Adrenal gland (tissue), 12 donors: ENCODE data around the gene ITGA6. TPM values are rescaled to one million over a fixed set of nuclear protein-coding genes. Genes with fewer than 3 reads are reported as not detected.

Source experiments
- DNase-seq, 7 donors: peaks; one replicate each; pipeline ENCODE4 v3.0.0-alpha.2; 2019 to 2020
- H3K27ac ChIP-seq, 5 donors: fragments of 200-600 bp; sonication (generic) in 4 of 5; 1 replicate in 3 of 5; 2 replicates in 2 of 5; pipeline versions ENCODE4 v1.5.1 to v1.8.0; 2016 to 2020; ENCODE audit warnings: mild to moderate bottlenecking in 1 of 5
- H3K27me3 ChIP-seq: fragments of 200-600 bp; 2 replicates; pipeline ENCODE4 v1.8.0; 2021
- H3K36me3 ChIP-seq, 2 donors: fragments of 200-600 bp; replicated peaks in 1 of 2; 1 replicate in 1 of 2; 2 replicates in 1 of 2; pipeline versions ENCODE4 v1.5.1 to v1.8.0; 2018 to 2022
- H3K4me1 ChIP-seq, 2 donors: fragments of 200-600 bp; replicated peaks in 1 of 2; 1 replicate in 1 of 2; 2 replicates in 1 of 2; pipeline versions ENCODE4 v1.5.1 to v1.8.0; 2018 to 2021
- H3K4me3 ChIP-seq, 4 donors: fragments of 200-600 bp; sonication (generic) in 3 of 4; one replicate each; pipeline ENCODE4 v1.5.1; 2016 to 2018
- H3K9me3 ChIP-seq, 3 donors: fragments of 200-600 bp; sonication (generic) in 1 of 3; replicated peaks in 1 of 3; 1 replicate in 2 of 3; 2 replicates in 1 of 3; pipeline versions ENCODE4 v1.5.1 to v1.8.0; 2016 to 2021
- POLR2A ChIP-seq, 2 donors: fragments of 450-650 bp; IDR thresholded peaks; one replicate each; pipeline ENCODE4 v1.6.1; 2017; ENCODE audit warnings: antibody characterized with exemption in 2 of 2, mild to moderate bottlenecking in 2 of 2, moderate library complexity in 1 of 2
- WGBS, 4 donors: extraction: QIAGEN DNeasy Blood & Tissue Kit in 2 of 4; methylation state at CpG; one replicate each; pipeline versions ENCODE4 v1.1.5 to v1.1.7; 2013 to 2017; 5-methylcytosine and 5-hydroxymethylcytosine counted together
- intact Hi-C, 2 donors: fragments of 100-400 bp; cut with DNase I; formaldehyde crosslinking; loops; one replicate each; pipeline versions ENCODE4 v1.14.1 to v1.15.0; 2022 to 2023
- polyA plus RNA-seq, 3 donors: library from polyadenylated mRNA; stranded (reverse); fragments of 200-250 nt in 2 of 3; fragments of 350-450 nt in 1 of 3; fragmentation: Illumina TruSeq in 1 of 3; extraction: RNeasy Lipid Tissue Mini Kit (QIAGEN cat#74804) in 1 of 3; gene quantifications; one replicate each; pipeline ENCODE4 v1.2.3, GENCODE V29; 2013 to 2014
- total RNA-seq, 9 donors: library from RNA; depleted of rRNA in 4 of 9; stranded (reverse); fragments of >200 nt in 4 of 9; fragments of 120-200 nt in 1 of 9; fragmentation: NEBNext Ultra II Directional in 1 of 9; extraction: Animal tissue kit (Norgen Biotek cat#: 25700) in 1 of 9; gene quantifications; one replicate each; pipeline versions ENCODE4 v1.1.0 to v1.2.4, GENCODE V29; 2013 to 2023
- TF ChIP-seq, protein P1 (sequence below), 6 experiments: fragments of 450-650 bp in 4 of 6; fragments of 200-600 bp in 2 of 6; sonication (generic) in 1 of 6; IDR thresholded peaks; 1 replicate in 5 of 6; 2 replicates in 1 of 6; pipeline versions ENCODE4 v1.5.1 to v1.8.0; 2016 to 2021; ENCODE audit warnings: antibody characterized with exemption in 6 of 6, mild to moderate bottlenecking in 2 of 6, moderate library complexity in 1 of 6
- donor health status: healthy with polysubstance abuse.
- donor health status: Bipolar disorder and iron deficiency.
- donor health status: DM: yes; HTN: yes; CAD: no.
- donor health status: DM: no; HTN: no; CAD: no.
- donor health status: DM: no; HTN: no; CAD: no.
- donor health status: DM: yes; HTN: yes; CAD: no.

ITGA6 gene
- total and polyA plus RNA-seq, 12 donors: 5.1 to 20.3 (median 10.0) TPM

DNA sequence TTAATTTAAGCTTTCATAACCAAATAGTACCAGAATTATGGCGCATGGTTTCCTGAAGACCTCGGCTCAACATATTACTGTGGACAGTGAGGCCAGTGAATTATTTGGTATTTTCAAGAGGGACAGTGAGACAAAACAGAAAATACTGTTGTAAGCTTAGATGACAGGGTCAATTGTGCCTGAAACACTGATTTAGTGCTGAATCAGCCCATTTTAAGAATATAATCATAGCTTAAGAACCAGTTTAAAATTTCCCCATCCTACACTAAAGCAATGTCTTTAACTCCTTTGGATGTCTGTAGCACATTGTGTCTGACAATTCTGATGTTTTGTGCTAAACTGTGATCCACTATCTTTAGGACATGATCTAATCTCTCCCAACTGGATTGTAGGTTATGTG is 4.6 kb downstream of the ITGA6 start:
- no peak for DNase-seq
- no peak overlapping the region for H3K27ac ChIP-seq
- no peaks in the 10 kb centered on the region for H3K36me3 ChIP-seq
- intact Hi-C loops: loop anchor here in 1 of 2 donors (10.0 kb wide), 1 partner anchor 1837 kb away; no protein-coding TSS in a partner anchor
- no peaks in the 10 kb centered on the region for H3K9me3 ChIP-seq
- 75 to 84% (median 81%) methylated on average over 2 of the region's 2 CpGs for WGBS, 4 donors
- no peak overlapping the region for H3K4me3 ChIP-seq
- H3K4me1 ChIP-seq: peaks cover 0 to 14% of the 10 kb centered on the region in 2 donors
- peaks cover 2% of the 10 kb centered on the region for H3K27me3 ChIP-seq
- TF ChIP-seq POLR2A (IDR thresholded peaks at IDR 0.05): no peak
- TF ChIP-seq, protein P1, sequence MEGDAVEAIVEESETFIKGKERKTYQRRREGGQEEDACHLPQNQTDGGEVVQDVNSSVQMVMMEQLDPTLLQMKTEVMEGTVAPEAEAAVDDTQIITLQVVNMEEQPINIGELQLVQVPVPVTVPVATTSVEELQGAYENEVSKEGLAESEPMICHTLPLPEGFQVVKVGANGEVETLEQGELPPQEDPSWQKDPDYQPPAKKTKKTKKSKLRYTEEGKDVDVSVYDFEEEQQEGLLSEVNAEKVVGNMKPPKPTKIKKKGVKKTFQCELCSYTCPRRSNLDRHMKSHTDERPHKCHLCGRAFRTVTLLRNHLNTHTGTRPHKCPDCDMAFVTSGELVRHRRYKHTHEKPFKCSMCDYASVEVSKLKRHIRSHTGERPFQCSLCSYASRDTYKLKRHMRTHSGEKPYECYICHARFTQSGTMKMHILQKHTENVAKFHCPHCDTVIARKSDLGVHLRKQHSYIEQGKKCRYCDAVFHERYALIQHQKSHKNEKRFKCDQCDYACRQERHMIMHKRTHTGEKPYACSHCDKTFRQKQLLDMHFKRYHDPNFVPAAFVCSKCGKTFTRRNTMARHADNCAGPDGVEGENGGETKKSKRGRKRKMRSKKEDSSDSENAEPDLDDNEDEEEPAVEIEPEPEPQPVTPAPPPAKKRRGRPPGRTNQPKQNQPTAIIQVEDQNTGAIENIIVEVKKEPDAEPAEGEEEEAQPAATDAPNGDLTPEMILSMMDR (IDR thresholded peaks at IDR 0.05): no peak

DNA sequence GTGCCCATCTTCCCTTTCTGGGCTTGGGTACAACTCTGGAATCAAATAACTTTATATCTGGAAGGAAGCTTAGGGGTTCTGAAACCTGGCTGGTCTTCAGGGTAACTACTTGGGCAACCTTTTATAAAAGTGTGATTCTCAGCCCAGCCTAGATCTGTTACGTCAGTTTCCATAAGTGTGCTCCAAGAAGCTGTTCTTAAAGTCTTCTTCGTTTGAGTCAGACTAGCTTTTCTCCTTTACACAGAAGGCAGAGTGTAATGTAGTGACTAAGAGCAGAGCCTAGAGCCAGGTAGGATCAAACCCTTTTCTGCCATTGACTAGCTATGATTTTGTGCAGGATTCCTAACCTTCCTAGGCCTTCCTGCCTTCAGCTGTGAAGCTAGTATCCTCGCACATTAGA is 5.8 kb downstream of the ITGA6 start:
- H3K36me3 ChIP-seq: no peaks in the 10 kb centered on the region
- H3K27ac ChIP-seq: no peak overlapping the region
- WGBS, 4 donors: 84 to 86% (median 85%) methylated on average over 3 of the region's 3 CpGs
- no peak overlapping the region for H3K4me3 ChIP-seq
- no peak for DNase-seq
- H3K27me3 ChIP-seq: no peaks in the 10 kb centered on the region
- TF ChIP-seq, protein P1 (IDR thresholded peaks at IDR 0.05): no peak
- no peak for TF ChIP-seq POLR2A (IDR thresholded peaks at IDR 0.05)
- H3K9me3 ChIP-seq: no peaks in the 10 kb centered on the region
- H3K4me1 ChIP-seq: peaks cover 0 to 20% of the 10 kb centered on the region in 2 donors
- intact Hi-C loops: loop anchor here in 1 of 2 donors (10.0 kb wide), 1 partner anchor 1838 kb away; no protein-coding TSS in a partner anchor

DNA sequence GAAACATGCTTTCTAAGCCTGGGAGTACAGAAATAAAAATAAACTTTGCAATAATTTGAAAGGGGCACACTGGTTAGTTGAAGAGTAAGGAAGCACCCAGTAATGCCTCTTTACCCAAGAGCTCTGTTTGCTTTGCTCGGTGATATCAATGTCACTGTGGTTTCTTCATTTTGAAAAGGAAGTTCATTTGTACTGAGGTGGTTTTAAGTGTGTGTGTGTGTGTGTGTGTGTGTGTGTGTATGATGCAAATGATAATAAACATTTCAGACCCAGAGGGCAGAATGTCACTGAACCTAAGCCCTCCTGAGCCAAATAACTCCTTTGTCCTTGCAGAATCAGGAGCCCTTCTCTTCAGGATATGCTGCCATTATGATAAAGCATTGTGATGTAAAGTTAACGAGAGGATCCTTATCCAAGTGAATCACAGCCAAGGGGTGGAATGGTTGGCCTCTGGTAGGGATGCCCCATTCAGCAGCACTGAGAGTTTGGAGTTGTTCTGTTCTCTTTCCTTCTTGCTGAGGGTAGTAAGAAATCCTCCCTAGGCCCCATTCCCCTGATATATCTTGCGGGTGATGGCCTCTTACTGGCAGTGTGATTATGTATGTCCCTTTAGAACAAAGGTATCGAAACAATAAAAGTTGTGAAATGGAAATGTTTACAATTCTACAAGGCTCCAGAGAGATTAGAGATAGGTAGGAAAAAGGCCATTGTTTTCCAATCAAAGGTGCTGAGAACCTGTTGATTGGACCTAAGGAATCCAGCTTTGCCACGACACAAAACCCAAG is 7.6 kb downstream of the ITGA6 start:
- intact Hi-C loops: loop anchor here in 1 of 2 donors (10.0 kb wide), 1 partner anchor 1840 kb away; no protein-coding TSS in a partner anchor
- Histone ChIP-seq H3K4me3 (no peak overlapping the region), H3K36me3 (no peaks in the 10 kb centered on the region), H3K9me3 (no peaks in the 10 kb centered on the region), H3K4me1 (peaks cover 0 to 27% of the 10 kb centered on the region in 2 donors), H3K27me3 (no peaks in the 10 kb centered on the region), H3K27ac (no peak overlapping the region)
- WGBS, 4 donors: 83 to 90% (median 84%) methylated on average over 5 of the region's 5 CpGs
- no peak for DNase-seq
- TF ChIP-seq, protein P1 (IDR thresholded peaks at IDR 0.05): no peak
- TF ChIP-seq POLR2A (IDR thresholded peaks at IDR 0.05): no peak

DNA sequence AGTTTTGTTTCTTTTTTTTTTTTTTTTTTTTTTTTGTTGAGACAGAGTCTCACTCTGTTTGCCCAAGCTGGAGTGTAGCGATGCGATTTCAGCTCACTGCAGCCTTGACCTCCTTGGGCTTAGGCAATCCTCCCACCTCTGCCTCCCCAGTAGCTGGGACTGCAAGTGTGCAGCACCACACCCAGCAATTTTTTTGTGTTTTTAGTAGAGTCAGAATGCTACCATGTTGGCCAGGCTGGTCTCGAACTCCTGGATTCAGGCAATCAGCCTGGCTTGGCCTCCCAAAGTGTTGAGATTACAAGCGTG is 8.2 kb downstream of the ITGA6 start:
- Histone ChIP-seq H3K4me3 (no peak overlapping the region), H3K4me1 (peaks cover 0 to 27% of the 10 kb centered on the region in 2 donors), H3K9me3 (no peaks in the 10 kb centered on the region), H3K27me3 (no peaks in the 10 kb centered on the region), H3K36me3 (no peaks in the 10 kb centered on the region), H3K27ac (no peak overlapping the region)
- TF ChIP-seq, protein P1 (IDR thresholded peaks at IDR 0.05): no peak
- no peak for TF ChIP-seq POLR2A (IDR thresholded peaks at IDR 0.05)
- WGBS, 4 donors: 89 to 93% (median 91%) methylated on average over 4 of the region's 4 CpGs
- intact Hi-C loops: loop anchor here in 1 of 2 donors (10.0 kb wide), 1 partner anchor 1841 kb away; no protein-coding TSS in a partner anchor
- no peak for DNase-seq
